ENCODE data around the gene RBAK. TPM values are rescaled to one million over a fixed set of nuclear protein-coding genes. Genes with fewer than 3 reads are reported as not detected.

RBAK gene
- total and polyA plus RNA-seq, 4 donors: 1.7 to 7.2 (median 3.7) TPM

DNA sequence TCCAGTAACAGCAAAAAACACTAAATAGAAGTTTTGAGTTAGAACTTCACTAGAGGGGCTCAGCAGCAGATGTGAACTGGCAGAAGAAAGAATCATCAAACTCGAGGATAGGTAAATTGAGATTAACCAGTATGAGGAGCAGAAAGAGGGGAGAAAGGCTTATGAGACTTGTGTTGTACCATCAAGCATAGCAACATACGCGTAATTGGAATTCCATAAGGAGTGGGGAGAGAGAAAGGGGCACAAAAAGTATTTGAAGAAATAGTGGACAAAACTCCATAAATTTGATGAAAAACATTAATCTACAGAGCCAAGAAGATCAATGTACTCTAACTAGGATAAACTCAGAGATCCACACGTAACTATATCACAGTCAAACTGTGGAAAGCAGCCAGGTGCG, 48.3 kb downstream of the RBAK start:
- H3K4me3 ChIP-seq (ENCODE audit: low read depth in 1 of 3, low read length in 3 of 3): no peak overlapping the region
- H3K4me1 ChIP-seq (ENCODE audit: control insufficient read depth in 4 of 4, insufficient read depth in 4 of 4, low read length in 3 of 4): no peaks in the 10 kb centered on the region
- DNase-seq (ENCODE audit: low spot score): no peak
- H3K27ac ChIP-seq (ENCODE audit: low read depth in 1 of 2, low read length in 2 of 2): no peak overlapping the region
- H3K27me3 ChIP-seq (ENCODE audit: control insufficient read depth in 4 of 4, insufficient read depth in 4 of 4, low read length in 3 of 4): no peaks in the 10 kb centered on the region
- no peaks in the 10 kb centered on the region for H3K36me3 ChIP-seq (ENCODE audit: control insufficient read depth in 4 of 4, insufficient read depth in 3 of 4, low read depth in 1 of 4, low read length in 3 of 4)
- no peak overlapping the region for H3K9ac ChIP-seq (ENCODE audit: low read depth in 1 of 2, low read length in 2 of 2)
- 64% methylated on average over 5 of the region's 5 CpGs for WGBS
- H3K9me3 ChIP-seq (ENCODE audit: control insufficient read depth in 4 of 4, low read length in 3 of 4): peaks cover 1 to 17% (median 16%) of the 10 kb centered on the region in 4 donors
- TF ChIP-seq RAD21 (IDR thresholded peaks at IDR 0.05): no peak
- no peak for TF ChIP-seq SP1 (IDR thresholded peaks at IDR 0.05)

DNA sequence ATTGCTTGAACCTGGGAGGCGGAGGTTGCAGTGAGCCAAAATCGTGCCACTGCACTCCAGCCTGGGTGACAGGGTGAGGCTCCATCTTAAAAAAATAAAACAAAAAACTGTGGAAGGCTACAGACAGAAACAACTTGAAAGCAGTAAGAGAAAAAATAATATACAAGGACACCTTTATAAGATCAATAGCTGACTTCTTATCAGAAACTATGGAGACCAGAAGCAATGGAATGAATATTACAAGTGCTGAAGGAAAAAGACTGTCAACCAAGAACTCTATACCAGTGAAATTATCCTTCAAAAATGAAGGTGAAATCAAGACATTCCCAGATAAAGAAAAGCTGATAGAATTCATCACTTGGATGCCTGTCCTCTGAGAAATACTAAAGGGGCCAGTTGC, 49.0 kb downstream of the RBAK start:
- DNase-seq (ENCODE audit: low spot score): no peak
- Histone ChIP-seq H3K9me3 (ENCODE audit: control insufficient read depth in 4 of 4, low read length in 3 of 4) (peaks cover 2 to 24% (median 16%) of the 10 kb centered on the region in 4 donors), H3K4me3 (ENCODE audit: low read depth in 1 of 3, low read length in 3 of 3) (no peak overlapping the region), H3K27ac (ENCODE audit: low read depth in 1 of 2, low read length in 2 of 2) (no peak overlapping the region), H3K27me3 (ENCODE audit: control insufficient read depth in 4 of 4, insufficient read depth in 4 of 4, low read length in 3 of 4) (no peaks in the 10 kb centered on the region), H3K36me3 (ENCODE audit: control insufficient read depth in 4 of 4, insufficient read depth in 3 of 4, low read depth in 1 of 4, low read length in 3 of 4) (no peaks in the 10 kb centered on the region), H3K9ac (ENCODE audit: low read depth in 1 of 2, low read length in 2 of 2) (no peak overlapping the region), H3K4me1 (ENCODE audit: control insufficient read depth in 4 of 4, insufficient read depth in 4 of 4, low read length in 3 of 4) (no peaks in the 10 kb centered on the region)
- TF ChIP-seq, protein P1, sequence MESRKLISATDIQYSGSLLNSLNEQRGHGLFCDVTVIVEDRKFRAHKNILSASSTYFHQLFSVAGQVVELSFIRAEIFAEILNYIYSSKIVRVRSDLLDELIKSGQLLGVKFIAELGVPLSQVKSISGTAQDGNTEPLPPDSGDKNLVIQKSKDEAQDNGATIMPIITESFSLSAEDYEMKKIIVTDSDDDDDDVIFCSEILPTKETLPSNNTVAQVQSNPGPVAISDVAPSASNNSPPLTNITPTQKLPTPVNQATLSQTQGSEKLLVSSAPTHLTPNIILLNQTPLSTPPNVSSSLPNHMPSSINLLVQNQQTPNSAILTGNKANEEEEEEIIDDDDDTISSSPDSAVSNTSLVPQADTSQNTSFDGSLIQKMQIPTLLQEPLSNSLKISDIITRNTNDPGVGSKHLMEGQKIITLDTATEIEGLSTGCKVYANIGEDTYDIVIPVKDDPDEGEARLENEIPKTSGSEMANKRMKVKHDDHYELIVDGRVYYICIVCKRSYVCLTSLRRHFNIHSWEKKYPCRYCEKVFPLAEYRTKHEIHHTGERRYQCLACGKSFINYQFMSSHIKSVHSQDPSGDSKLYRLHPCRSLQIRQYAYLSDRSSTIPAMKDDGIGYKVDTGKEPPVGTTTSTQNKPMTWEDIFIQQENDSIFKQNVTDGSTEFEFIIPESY (IDR thresholded peaks at IDR 0.05): no peak
- TF ChIP-seq GABPA (IDR thresholded peaks at IDR 0.05 in 1 of 2, conservative IDR thresholded peaks at IDR 0.05 in 1 of 2): no peak
- TF ChIP-seq YY1 (IDR thresholded peaks at IDR 0.05): no peak
- no peak for TF ChIP-seq NR2F2 (IDR thresholded peaks at IDR 0.05)
- TF ChIP-seq RAD21 (IDR thresholded peaks at IDR 0.05): no peak
- no peak for TF ChIP-seq HNF4G (IDR thresholded peaks at IDR 0.05)
- 78% methylated on average over 2 of the region's 2 CpGs for WGBS

DNA sequence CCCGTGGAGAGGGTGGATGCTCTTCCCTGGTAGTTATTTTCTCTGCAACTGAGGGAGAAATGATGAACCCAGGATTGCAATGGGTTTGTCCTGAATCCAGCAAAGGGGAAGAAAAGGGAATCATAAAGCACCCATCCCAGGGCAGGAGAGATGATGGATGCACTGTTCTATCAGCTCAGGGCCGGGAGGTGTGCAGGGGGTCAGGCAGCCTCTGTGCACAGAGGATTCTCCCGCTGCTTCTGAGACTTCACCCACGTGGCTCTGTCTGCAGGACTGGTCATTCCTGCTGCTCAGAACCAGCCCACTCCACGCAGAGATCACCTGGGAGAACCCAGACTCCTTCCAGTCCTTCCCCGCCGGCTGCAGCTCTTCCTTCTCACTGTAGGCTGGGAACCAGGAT, 70.7 kb downstream of the RBAK start:
- no peak overlapping the region for H3K4me3 ChIP-seq (ENCODE audit: low read depth in 1 of 3, low read length in 3 of 3)
- H3K36me3 ChIP-seq (ENCODE audit: control insufficient read depth in 4 of 4, insufficient read depth in 3 of 4, low read depth in 1 of 4, low read length in 3 of 4): no peaks in the 10 kb centered on the region
- DNase-seq (ENCODE audit: low spot score): no peak
- TF ChIP-seq FOXA1 (IDR thresholded peaks at IDR 0.05): no peak
- no peak for TF ChIP-seq YY1 (IDR thresholded peaks at IDR 0.05)
- no peaks in the 10 kb centered on the region for H3K4me1 ChIP-seq (ENCODE audit: control insufficient read depth in 4 of 4, insufficient read depth in 4 of 4, low read length in 3 of 4)
- H3K27ac ChIP-seq (ENCODE audit: low read depth in 1 of 2, low read length in 2 of 2): no peak overlapping the region
- H3K9me3 ChIP-seq (ENCODE audit: control insufficient read depth in 4 of 4, low read length in 3 of 4): no peaks in the 10 kb centered on the region
- WGBS: 64% methylated on average over 7 of the region's 7 CpGs
- H3K9ac ChIP-seq (ENCODE audit: low read depth in 1 of 2, low read length in 2 of 2): no peak overlapping the region
- no peaks in the 10 kb centered on the region for H3K27me3 ChIP-seq (ENCODE audit: control insufficient read depth in 4 of 4, insufficient read depth in 4 of 4, low read length in 3 of 4)

DNA sequence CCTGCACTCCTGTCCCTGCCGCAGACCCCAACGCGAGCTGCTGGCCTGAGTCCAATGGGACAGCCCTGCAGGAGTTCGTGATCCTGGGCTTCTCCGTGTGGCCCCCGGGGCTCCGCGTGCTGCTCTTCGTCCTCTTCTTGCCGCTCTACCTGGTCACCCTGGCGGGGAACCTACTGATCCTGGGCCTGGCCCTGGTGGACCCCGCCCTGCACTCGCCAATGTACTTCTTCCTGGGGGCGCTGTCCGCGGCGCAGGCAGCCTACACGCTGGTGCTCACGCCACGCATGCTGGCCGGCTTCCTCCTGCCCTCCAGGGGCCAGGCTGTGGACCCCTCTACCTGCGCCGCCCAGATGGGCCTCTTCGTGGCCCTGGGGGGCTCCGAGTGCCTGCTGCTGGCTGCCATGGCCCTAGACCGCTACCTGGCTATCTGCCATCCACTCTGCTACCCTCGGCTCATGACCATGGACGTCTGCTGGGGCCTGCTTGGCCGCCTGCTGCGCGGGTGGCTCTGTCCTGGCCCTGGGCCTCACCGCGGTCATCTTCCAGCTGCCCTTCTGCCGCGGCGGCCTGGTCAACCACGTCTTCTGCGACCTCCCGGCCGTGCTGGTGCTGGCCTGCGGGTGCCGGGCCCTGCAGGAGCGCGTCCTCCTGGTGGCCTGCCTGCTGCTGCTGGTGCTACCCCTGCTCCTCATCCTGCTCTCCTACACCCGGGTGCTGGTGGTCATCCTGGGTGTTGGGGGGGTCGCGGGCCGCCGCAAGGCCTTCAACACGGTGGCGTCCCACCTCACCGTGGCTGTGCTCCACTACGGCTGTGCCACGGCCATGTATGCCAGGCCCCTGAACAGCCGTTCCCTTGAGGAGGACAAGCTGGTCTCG, 71.7 kb downstream of the RBAK start:
- Histone ChIP-seq H3K36me3 (ENCODE audit: control insufficient read depth in 4 of 4, insufficient read depth in 3 of 4, low read depth in 1 of 4, low read length in 3 of 4) (no peaks in the 10 kb centered on the region), H3K4me1 (ENCODE audit: control insufficient read depth in 4 of 4, insufficient read depth in 4 of 4, low read length in 3 of 4) (no peaks in the 10 kb centered on the region), H3K9ac (ENCODE audit: low read depth in 1 of 2, low read length in 2 of 2) (no peak overlapping the region), H3K9me3 (ENCODE audit: control insufficient read depth in 4 of 4, low read length in 3 of 4) (no peaks in the 10 kb centered on the region), H3K27ac (ENCODE audit: low read depth in 1 of 2, low read length in 2 of 2) (no peak overlapping the region), H3K27me3 (ENCODE audit: control insufficient read depth in 4 of 4, insufficient read depth in 4 of 4, low read length in 3 of 4) (no peaks in the 10 kb centered on the region), H3K4me3 (ENCODE audit: low read depth in 1 of 3, low read length in 3 of 3) (no peak overlapping the region)
- no peak for DNase-seq (ENCODE audit: low spot score)
- WGBS: 89% methylated on average over 56 of the region's 56 CpGs
- TF ChIP-seq YY1 (IDR thresholded peaks at IDR 0.05) (no peak), HNF4G (IDR thresholded peaks at IDR 0.05) (no peak), SP1 (IDR thresholded peaks at IDR 0.05) (no peak), EGR1 (IDR thresholded peaks at IDR 0.05; ENCODE audit: low read depth in 2 of 2) (no peak), NR2F2 (IDR thresholded peaks at IDR 0.05) (no peak), RXRA (IDR thresholded peaks at IDR 0.05) (no peak)
- TF ChIP-seq, protein P2, sequence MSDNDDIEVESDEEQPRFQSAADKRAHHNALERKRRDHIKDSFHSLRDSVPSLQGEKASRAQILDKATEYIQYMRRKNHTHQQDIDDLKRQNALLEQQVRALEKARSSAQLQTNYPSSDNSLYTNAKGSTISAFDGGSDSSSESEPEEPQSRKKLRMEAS (IDR thresholded peaks at IDR 0.05): no peak
- TF ChIP-seq, protein P3, sequence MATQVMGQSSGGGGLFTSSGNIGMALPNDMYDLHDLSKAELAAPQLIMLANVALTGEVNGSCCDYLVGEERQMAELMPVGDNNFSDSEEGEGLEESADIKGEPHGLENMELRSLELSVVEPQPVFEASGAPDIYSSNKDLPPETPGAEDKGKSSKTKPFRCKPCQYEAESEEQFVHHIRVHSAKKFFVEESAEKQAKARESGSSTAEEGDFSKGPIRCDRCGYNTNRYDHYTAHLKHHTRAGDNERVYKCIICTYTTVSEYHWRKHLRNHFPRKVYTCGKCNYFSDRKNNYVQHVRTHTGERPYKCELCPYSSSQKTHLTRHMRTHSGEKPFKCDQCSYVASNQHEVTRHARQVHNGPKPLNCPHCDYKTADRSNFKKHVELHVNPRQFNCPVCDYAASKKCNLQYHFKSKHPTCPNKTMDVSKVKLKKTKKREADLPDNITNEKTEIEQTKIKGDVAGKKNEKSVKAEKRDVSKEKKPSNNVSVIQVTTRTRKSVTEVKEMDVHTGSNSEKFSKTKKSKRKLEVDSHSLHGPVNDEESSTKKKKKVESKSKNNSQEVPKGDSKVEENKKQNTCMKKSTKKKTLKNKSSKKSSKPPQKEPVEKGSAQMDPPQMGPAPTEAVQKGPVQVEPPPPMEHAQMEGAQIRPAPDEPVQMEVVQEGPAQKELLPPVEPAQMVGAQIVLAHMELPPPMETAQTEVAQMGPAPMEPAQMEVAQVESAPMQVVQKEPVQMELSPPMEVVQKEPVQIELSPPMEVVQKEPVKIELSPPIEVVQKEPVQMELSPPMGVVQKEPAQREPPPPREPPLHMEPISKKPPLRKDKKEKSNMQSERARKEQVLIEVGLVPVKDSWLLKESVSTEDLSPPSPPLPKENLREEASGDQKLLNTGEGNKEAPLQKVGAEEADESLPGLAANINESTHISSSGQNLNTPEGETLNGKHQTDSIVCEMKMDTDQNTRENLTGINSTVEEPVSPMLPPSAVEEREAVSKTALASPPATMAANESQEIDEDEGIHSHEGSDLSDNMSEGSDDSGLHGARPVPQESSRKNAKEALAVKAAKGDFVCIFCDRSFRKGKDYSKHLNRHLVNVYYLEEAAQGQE (IDR thresholded peaks at IDR 0.05): no peak
- TF ChIP-seq, protein P1 (IDR thresholded peaks at IDR 0.05): no peak
